ACC112 (cell line): ENCODE data around the gene F2RL3.

Experiments used
- H2AFZ ChIP-seq: fragments of 200-600 bp; sonication (generic); one replicate; pipeline ENCODE4 v1.6.0; 2017; ENCODE audit warnings: antibody characterized with exemption, low read length; ENCODE audit not compliant: unreplicated experiment
- H3K27ac ChIP-seq: fragments of 200-600 bp; sonication (generic); 2 replicates; pipeline ENCODE4 v1.5.1; 2014; ENCODE audit warnings: low read depth, mild to moderate bottlenecking, antibody characterized with exemption, low read length, moderate library complexity
- H3K27me3 ChIP-seq: fragments of 200-600 bp; sonication (generic); 2 replicates; pipeline ENCODE4 v1.6.1; 2014; ENCODE audit warnings: mild to moderate bottlenecking, antibody characterized with exemption, low read length, moderate library complexity, mixed read lengths; ENCODE audit not compliant: insufficient read depth
- H3K36me3 ChIP-seq: fragments of 200-600 bp; sonication (generic); 2 replicates; pipeline ENCODE4 v1.6.1; 2016; ENCODE audit warnings: mild to moderate bottlenecking, antibody characterized with exemption, low read length, moderate library complexity, mixed read lengths; ENCODE audit not compliant: insufficient read depth
- H3K4me1 ChIP-seq: fragments of 200-600 bp; sonication (generic); one replicate; pipeline ENCODE4 v1.6.1; 2016; ENCODE audit warnings: low read length, mixed read lengths; ENCODE audit not compliant: insufficient read depth, unreplicated experiment, control insufficient read depth
- H3K4me3 ChIP-seq: fragments of 200-600 bp; sonication (generic); 2 replicates; pipeline ENCODE4 v1.5.1; 2014; ENCODE audit warnings: mild to moderate bottlenecking, low read depth, low read length
- H3K79me2 ChIP-seq: fragments of 200-600 bp; sonication (generic); one replicate; pipeline ENCODE4 v1.6.0; 2016; ENCODE audit warnings: low read length; ENCODE audit not compliant: control insufficient read depth, unreplicated experiment, insufficient read depth

F2RL3 gene

DNA sequence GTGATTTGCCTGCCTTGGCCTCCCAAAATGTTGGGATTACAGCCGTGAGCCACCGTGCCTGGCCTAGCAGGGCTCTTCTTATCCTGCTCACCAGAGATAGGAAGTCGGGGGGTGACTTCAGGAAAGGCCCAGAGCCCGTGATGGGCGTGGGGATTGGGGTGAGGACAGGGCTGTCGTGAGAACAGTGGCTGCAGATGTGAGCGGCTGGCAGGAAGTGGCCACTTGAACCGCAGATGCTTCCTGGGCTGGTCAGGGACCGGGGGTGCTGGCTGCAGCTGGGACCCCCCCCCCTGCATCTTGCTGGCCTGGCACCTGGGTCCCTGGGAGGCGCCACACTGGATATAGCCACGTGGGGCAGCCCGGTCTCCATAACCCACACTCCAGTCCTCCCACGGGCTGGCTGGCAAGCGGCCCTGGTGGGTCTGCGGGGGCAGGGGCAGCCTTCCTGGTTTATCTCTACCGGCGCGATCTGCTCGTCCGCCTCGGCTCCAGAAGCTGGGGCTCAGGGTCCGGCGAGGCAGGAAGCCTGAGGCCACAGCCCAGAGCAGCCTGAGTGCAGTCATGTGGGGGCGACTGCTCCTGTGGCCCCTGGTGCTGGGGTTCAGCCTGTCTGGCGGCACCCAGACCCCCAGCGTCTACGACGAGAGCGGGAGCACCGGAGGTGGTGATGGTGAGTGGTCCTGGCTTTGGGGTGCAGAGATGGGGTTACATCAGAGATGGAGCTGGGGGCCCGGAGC, at the start of gene F2RL3:
Gene F2RL3, plus strand, starts transcription at position 371 of the 737 bp plus-strand sequence. Its CDS starts 191 bp downstream, at position 562.
- H3K4me1 ChIP-seq: peaks cover 6% of the 10 kb centered on the region
- H3K79me2 ChIP-seq: no peaks in the 10 kb centered on the region
- no peaks in the 10 kb centered on the region for H3K27me3 ChIP-seq
- no peak within 1 kb of the TSS for H3K27ac ChIP-seq
- H3K4me3 ChIP-seq: no peak within 1 kb of the TSS
- no peaks in the 10 kb centered on the region for H3K36me3 ChIP-seq
- no peak within 1 kb of the TSS for H2AFZ ChIP-seq

DNA sequence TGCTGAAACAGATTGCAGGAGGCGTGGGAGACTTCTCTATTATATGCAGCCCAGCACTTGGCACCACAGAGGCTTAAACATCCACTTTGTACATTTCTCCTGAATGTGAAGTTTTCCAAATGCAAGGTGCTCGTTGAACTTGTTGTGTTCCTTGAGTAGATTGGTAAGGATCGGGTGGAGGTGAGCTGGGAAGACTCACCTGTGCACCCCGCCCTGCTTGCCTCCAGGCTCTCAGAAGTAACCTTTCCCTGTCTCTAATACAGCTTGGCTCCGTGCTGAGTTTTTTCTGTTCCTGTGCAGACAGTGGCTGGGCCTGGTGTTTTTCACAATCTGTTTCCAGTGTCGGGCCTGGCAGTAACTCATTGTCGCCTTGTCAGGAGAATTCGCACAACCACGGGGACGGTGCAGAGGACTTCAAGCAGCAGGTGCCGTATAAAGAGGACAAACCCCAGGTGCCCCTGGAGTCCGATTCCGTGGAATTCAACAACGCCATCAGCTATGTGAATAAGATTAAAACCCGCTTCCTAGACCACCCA, 47.3 kb upstream of the F2RL3 start:
- Histone ChIP-seq H3K79me2 (no peaks in the 10 kb centered on the region), H3K4me1 (no peaks in the 10 kb centered on the region), H3K4me3 (no peak overlapping the region), H3K27me3 (no peaks in the 10 kb centered on the region), H2AFZ (no peak overlapping the region), H3K36me3 (no peaks in the 10 kb centered on the region; the same call in 1 of the 2 replicates), H3K27ac (no peak overlapping the region)

DNA sequence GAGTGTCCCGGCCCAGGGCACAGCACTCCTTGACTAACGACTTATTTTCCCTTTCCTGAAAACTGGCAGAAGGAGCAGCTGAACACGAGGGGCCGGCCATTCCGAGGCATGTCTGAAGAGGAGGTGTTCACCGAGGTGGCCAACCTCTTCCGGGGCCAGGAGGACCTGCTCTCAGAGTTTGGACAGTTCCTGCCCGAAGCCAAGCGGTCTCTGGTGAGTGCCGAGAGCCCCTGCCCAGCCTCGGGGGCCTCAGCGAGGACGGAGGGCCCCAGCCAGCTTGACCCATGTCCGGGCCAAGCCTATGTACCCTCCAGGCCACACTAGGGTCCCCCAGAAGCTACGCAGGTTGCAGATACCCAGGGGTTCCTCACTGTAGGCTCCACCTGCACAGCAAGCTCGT, 41.9 kb upstream of the F2RL3 start:
- no peaks in the 10 kb centered on the region for H3K27me3 ChIP-seq
- no peak overlapping the region for H3K27ac ChIP-seq
- peaks cover 5% of the 10 kb centered on the region; the same call in 1 of the 2 replicates for H3K36me3 ChIP-seq
- H3K4me3 ChIP-seq: no peak overlapping the region
- no peaks in the 10 kb centered on the region for H3K79me2 ChIP-seq
- H3K4me1 ChIP-seq: peaks cover 25% of the 10 kb centered on the region
- no peak overlapping the region for H2AFZ ChIP-seq

DNA sequence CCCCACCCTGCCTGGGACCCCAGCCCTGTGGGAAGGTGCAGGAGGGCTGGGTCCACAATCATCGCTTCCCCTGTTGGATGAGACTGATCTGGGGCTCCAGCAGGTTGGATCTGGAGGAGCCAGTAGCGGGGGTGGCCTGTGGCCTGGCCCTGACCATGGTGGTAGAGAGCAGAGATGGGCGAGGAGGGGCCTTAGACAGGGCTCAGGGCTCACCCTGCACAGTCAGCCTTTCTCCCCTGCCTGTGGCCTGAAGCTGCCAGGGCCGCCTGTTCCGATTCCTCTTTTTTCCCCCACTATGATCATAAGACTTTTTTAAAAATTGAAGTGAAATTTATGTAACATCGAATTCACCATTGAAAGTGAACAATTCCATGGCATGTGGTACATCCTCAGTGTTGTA, 41.4 kb upstream of the F2RL3 start:
- peaks cover 5% of the 10 kb centered on the region; the same call in 1 of the 2 replicates for H3K36me3 ChIP-seq
- no peak overlapping the region for H2AFZ ChIP-seq
- H3K4me3 ChIP-seq: no peak overlapping the region

DNA sequence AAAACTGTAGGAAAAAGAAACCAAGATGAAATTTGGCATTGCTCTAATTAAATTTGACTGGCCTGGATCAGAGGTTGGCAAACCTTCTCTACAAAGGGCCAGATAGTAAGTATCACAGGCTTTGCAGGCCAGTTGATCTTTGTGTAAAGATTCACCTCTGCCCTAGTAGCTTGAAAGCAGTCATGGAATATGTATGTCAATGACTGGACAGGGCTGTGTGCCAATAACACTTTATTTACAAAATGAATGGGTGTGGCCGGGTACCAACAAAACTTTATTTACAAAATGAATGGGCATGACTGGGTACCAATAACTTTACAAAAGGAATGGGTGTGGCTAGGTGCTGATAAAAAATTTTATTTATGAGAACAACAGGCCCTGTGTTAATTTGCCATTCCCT, 39.6 kb upstream of the F2RL3 start:
- peak overlapping the region; percentile 77 for H3K27ac ChIP-seq

More for the DNA sequence above, 41.4 kb upstream of the F2RL3 start:
- no peak overlapping the region for H3K27ac ChIP-seq
- no peaks in the 10 kb centered on the region for H3K27me3 ChIP-seq
- peaks cover 25% of the 10 kb centered on the region for H3K4me1 ChIP-seq
- H3K79me2 ChIP-seq: no peaks in the 10 kb centered on the region

DNA sequence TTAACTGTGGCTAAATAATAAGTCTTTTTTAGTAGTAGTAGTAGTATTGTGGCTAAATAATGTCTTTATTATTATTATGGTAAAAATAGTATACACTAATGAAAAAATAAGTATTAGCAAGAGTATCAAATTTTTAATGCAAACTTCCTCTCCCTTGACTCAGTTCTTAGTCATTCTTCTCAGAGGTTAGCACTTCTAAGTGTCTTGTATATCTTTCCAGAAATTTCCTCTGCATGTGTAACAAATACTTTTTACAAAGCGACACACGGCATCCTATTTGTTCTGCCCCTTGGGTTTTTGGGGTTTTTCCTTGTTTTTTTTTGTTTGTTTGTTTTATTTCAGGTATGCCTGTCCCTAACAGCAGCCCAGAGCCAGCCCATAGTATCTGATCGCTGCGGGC, 38.7 kb upstream of the F2RL3 start:
- Histone ChIP-seq H3K4me1 (peaks cover 25% of the 10 kb centered on the region), H3K27me3 (no peaks in the 10 kb centered on the region), H3K27ac (peak overlapping the region; percentile 77), H3K79me2 (no peaks in the 10 kb centered on the region), H2AFZ (no peak overlapping the region), H3K4me3 (no peak overlapping the region), H3K36me3 (peaks cover 11% of the 10 kb centered on the region; the same call in 1 of the 2 replicates)

More for the DNA sequence above, 39.6 kb upstream of the F2RL3 start:
- no peak overlapping the region for H3K4me3 ChIP-seq
- H2AFZ ChIP-seq: no peak overlapping the region
- peaks cover 5% of the 10 kb centered on the region; the same call in 1 of the 2 replicates for H3K36me3 ChIP-seq
- H3K27me3 ChIP-seq: no peaks in the 10 kb centered on the region
- peaks cover 25% of the 10 kb centered on the region for H3K4me1 ChIP-seq
- H3K79me2 ChIP-seq: no peaks in the 10 kb centered on the region

DNA sequence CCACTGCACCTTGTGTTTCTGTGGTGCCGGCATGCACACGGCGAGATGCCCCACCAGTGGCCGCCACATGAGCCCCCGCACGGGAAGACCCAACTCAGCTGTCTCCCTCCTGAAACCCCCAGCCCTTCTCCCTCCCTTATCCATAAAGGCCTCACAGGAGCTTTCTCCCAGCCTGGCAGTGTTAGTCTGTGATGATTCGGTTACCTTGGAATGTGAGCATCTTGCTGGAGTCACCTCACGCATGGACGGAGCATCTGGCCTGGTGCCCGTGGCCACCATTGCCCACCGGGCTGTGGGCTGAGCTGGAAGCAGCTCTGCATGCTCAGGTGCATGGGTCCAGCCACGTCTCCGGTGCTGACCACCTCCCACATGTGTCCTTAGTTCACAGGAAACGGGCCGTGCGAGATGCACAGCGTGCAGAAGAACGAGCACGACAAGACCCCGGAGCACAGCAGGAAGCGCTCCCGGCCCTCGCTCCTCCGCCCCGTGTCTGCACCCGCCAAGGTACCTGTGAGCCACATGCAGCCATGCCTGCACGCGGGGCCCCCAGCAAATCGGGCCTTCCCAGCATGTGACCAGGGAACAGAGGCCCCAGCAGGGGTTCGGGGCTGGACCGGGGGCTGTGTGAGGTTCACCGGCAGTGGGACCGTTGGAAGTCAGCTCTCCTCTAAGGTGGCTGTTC, 37.6 kb upstream of the F2RL3 start:
- Histone ChIP-seq H3K27me3 (no peaks in the 10 kb centered on the region), H3K36me3 (peaks cover 11% of the 10 kb centered on the region; the same call in 1 of the 2 replicates), H3K4me1 (peaks cover 25% of the 10 kb centered on the region), H2AFZ (no peak overlapping the region), H3K4me3 (no peak overlapping the region), H3K79me2 (no peaks in the 10 kb centered on the region), H3K27ac (peak overlapping the region; percentile 77; the same call in 1 of the 2 replicates)

DNA sequence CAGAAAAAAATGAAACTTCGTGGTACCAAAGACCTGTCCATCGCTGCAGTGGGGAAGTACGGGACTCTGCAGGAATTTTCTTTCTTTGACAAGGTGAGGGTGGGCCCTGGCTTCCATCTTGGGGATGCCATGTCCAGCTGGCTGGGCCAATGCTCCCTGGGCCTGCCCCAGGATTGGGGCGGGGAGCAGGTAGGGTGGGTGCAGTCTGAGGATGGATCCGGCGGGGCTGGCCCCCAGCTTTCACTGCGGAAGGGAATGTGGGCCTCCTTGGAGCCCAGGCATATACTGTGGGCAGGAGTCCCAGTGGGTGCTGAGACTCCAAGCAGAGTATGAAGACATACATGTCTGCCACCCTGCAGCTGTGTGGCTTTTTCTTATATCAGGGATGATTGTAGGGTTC, 35.7 kb upstream of the F2RL3 start:
- Histone ChIP-seq H3K27me3 (no peaks in the 10 kb centered on the region), H3K4me3 (no peak overlapping the region), H3K36me3 (peaks cover 11% of the 10 kb centered on the region; the same call in 1 of the 2 replicates), H3K79me2 (no peaks in the 10 kb centered on the region), H3K4me1 (peaks cover 25% of the 10 kb centered on the region), H3K27ac (no peak overlapping the region), H2AFZ (no peak overlapping the region)

DNA sequence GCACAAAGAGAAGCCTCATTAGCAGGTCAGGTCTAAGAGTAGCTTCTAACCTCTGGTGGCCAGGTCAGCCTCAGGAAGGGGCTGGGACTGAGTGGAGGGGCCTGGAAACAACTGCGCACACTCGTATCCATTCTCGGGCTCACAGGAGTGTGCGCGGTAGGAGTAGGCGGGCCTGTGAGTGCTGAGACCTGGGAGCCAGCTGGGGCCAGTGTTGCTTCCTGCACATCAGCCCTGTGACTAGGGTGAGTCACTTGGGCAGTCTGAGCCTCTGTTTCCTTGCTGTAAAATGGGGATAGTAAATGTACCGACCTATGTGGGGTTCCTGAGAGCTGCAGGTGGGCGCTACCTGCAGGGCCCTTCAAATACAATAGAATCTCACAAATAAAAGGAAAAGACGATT, 32.7 kb upstream of the F2RL3 start:
- Histone ChIP-seq H3K27ac (no peak overlapping the region), H2AFZ (no peak overlapping the region), H3K79me2 (no peaks in the 10 kb centered on the region), H3K36me3 (peaks cover 9% of the 10 kb centered on the region; the same call in 1 of the 2 replicates), H3K4me1 (peaks cover 2% of the 10 kb centered on the region), H3K27me3 (no peaks in the 10 kb centered on the region), H3K4me3 (no peak overlapping the region)

DNA sequence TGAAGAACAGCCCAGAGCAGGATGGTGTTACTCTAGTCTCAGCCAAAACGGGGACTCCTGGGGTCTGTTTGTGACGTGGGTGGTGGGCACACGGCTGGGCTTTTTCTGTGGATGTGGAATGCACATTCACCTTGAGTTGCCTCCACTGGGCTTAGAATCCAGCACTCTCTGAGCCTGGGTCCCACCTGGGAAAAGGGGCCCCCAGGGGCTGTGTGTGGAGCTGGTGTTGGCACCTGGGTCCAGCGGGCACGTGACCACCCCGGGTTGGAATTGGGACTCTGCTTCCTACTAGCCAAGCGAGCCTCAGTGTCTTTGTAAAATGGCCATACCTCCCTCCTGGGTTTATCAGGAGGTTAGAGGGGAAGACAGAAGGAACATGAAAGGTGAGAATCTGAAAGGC, 29.2 kb upstream of the F2RL3 start:
- H2AFZ ChIP-seq: no peak overlapping the region
- no peaks in the 10 kb centered on the region for H3K4me1 ChIP-seq
- H3K27ac ChIP-seq: no peak overlapping the region
- no peaks in the 10 kb centered on the region for H3K79me2 ChIP-seq
- 0 out of 2 replicates have a peak, but pooled peaks cover 3% of the 10 kb centered on the region for H3K36me3 ChIP-seq
- no peaks in the 10 kb centered on the region for H3K27me3 ChIP-seq
- no peak overlapping the region for H3K4me3 ChIP-seq
